ENCODE measurements around the gene HYCC1.
A peak's percentile ranks its signal among the peaks of the same experiment; 100 is the strongest.
"Not testable (repeated sequence)": the region's sequence is repeated elsewhere in the genome, so short reads cannot be mapped to it uniquely, and the experiment has no call there.

HYCC1 gene

GRCh38 chr7:23013715-23014649 lies at the start of gene HYCC1:
TSS of gene HYCC1 (minus strand) at chr7:23014130. CDS start at chr7:22991111, 23,019 bp downstream.
- no peaks in the 10 kb centered on the region for H3K27me3 ChIP-seq (ENCODE audit: insufficient read depth, insufficient read length)
- peak within 1 kb of the TSS; percentile 88 for H3K4me3 ChIP-seq (ENCODE audit: insufficient read length, low read depth)
- peak; percentile 100 for DNase-seq (ENCODE audit: low read depth, low spot score)
- no peaks in the 10 kb centered on the region for H3K36me3 ChIP-seq (ENCODE audit: insufficient read depth, insufficient read length, low read length)
- TF ChIP-seq SUZ12 (IDR thresholded peaks at IDR 0.05; ENCODE audit: extremely low read depth, insufficient read depth, insufficient read length), result no peak
- TF ChIP-seq ZNF274 (IDR thresholded peaks at IDR 0.05; ENCODE audit: low read depth, low read length), result no peak
- no peak for TF ChIP-seq YY1 (IDR thresholded peaks at IDR 0.05; ENCODE audit: insufficient read depth, insufficient read length)
- H3K4me1 ChIP-seq (ENCODE audit: insufficient read depth, insufficient read length), result no peaks in the 10 kb centered on the region
- no peaks in the 10 kb centered on the region for H3K9me3 ChIP-seq (ENCODE audit: insufficient read depth, low read length)
- H3K9ac ChIP-seq (ENCODE audit: insufficient read length, low read depth), result peak within 1 kb of the TSS; percentile 87

- no peaks in the 10 kb centered on the region for H3K9me3 ChIP-seq (ENCODE audit: insufficient read depth, low read length)
- no peak overlapping the region for H3K9ac ChIP-seq (ENCODE audit: insufficient read length, low read depth)
- TF ChIP-seq ZNF274 (IDR thresholded peaks at IDR 0.05; ENCODE audit: low read depth, low read length) (no peak), SUZ12 (IDR thresholded peaks at IDR 0.05; ENCODE audit: extremely low read depth, insufficient read depth, insufficient read length) (no peak), YY1 (IDR thresholded peaks at IDR 0.05; ENCODE audit: insufficient read depth, insufficient read length) (no peak)
- no peak overlapping the region for H3K4me3 ChIP-seq (ENCODE audit: insufficient read length, low read depth)
- no peak for DNase-seq (ENCODE audit: low read depth, low spot score)
- no peaks in the 10 kb centered on the region for H3K27me3 ChIP-seq (ENCODE audit: insufficient read depth, insufficient read length)
- H3K4me1 ChIP-seq (ENCODE audit: insufficient read depth, insufficient read length), result no peaks in the 10 kb centered on the region
- no peaks in the 10 kb centered on the region for H3K36me3 ChIP-seq (ENCODE audit: insufficient read depth, insufficient read length, low read length)
These were observed 48.5 kb upstream of the HYCC1 start for GRCh38 chr7:23062452-23062851.

- H3K27me3 ChIP-seq (ENCODE audit: insufficient read depth, insufficient read length), result no peaks in the 10 kb centered on the region
- no peak overlapping the region for H3K4me3 ChIP-seq (ENCODE audit: insufficient read length, low read depth)
- H3K36me3 ChIP-seq (ENCODE audit: insufficient read depth, insufficient read length, low read length), result no peaks in the 10 kb centered on the region
- no peak for DNase-seq (ENCODE audit: low read depth, low spot score)
- H3K9ac ChIP-seq (ENCODE audit: insufficient read length, low read depth), result no peak overlapping the region
- H3K4me1 ChIP-seq (ENCODE audit: insufficient read depth, insufficient read length), result no peaks in the 10 kb centered on the region
- H3K9me3 ChIP-seq (ENCODE audit: insufficient read depth, low read length), result no peaks in the 10 kb centered on the region
- TF ChIP-seq YY1 (IDR thresholded peaks at IDR 0.05; ENCODE audit: insufficient read depth, insufficient read length) (no peak), ZNF274 (IDR thresholded peaks at IDR 0.05; ENCODE audit: low read depth, low read length) (no peak), SUZ12 (IDR thresholded peaks at IDR 0.05; ENCODE audit: extremely low read depth, insufficient read depth, insufficient read length) (no peak)
These were observed 47.4 kb upstream of the HYCC1 start for GRCh38 chr7:23061327-23061726.

- Histone ChIP-seq H3K9ac (ENCODE audit: insufficient read length, low read depth) (no peak overlapping the region), H3K9me3 (ENCODE audit: insufficient read depth, low read length) (no peaks in the 10 kb centered on the region), H3K4me1 (ENCODE audit: insufficient read depth, insufficient read length) (no peaks in the 10 kb centered on the region), H3K36me3 (ENCODE audit: insufficient read depth, insufficient read length, low read length) (no peaks in the 10 kb centered on the region), H3K4me3 (ENCODE audit: insufficient read length, low read depth) (no peak overlapping the region), H3K27me3 (ENCODE audit: insufficient read depth, insufficient read length) (no peaks in the 10 kb centered on the region)
- no peak for DNase-seq (ENCODE audit: low read depth, low spot score)
- TF ChIP-seq ZNF274 (IDR thresholded peaks at IDR 0.05; ENCODE audit: low read depth, low read length) (no peak), SUZ12 (IDR thresholded peaks at IDR 0.05; ENCODE audit: extremely low read depth, insufficient read depth, insufficient read length) (no peak), YY1 (IDR thresholded peaks at IDR 0.05; ENCODE audit: insufficient read depth, insufficient read length) (no peak)
These were observed 44.6 kb upstream of the HYCC1 start for GRCh38 chr7:23058408-23059096.

GRCh38 chr7:23055582-23056178 lies 41.8 kb upstream of the HYCC1 start:
- no peaks in the 10 kb centered on the region for H3K36me3 ChIP-seq (ENCODE audit: insufficient read depth, insufficient read length, low read length)
- TF ChIP-seq ZNF274 (IDR thresholded peaks at IDR 0.05; ENCODE audit: low read depth, low read length), result no peak
- no peak for TF ChIP-seq YY1 (IDR thresholded peaks at IDR 0.05; ENCODE audit: insufficient read depth, insufficient read length)
- TF ChIP-seq SUZ12 (IDR thresholded peaks at IDR 0.05; ENCODE audit: extremely low read depth, insufficient read depth, insufficient read length), result no peak
- no peaks in the 10 kb centered on the region for H3K4me1 ChIP-seq (ENCODE audit: insufficient read depth, insufficient read length)
- H3K9ac ChIP-seq (ENCODE audit: insufficient read length, low read depth), result no peak overlapping the region
- DNase-seq (ENCODE audit: low read depth, low spot score), result peak; percentile 67
- no peak overlapping the region for H3K4me3 ChIP-seq (ENCODE audit: insufficient read length, low read depth)
- no peaks in the 10 kb centered on the region for H3K27me3 ChIP-seq (ENCODE audit: insufficient read depth, insufficient read length)
- H3K9me3 ChIP-seq (ENCODE audit: insufficient read depth, low read length), result no peaks in the 10 kb centered on the region

- not testable (repeated sequence) for H3K9ac ChIP-seq (ENCODE audit: insufficient read length, low read depth); DNase-seq (ENCODE audit: low read depth, low spot score); H3K4me3 ChIP-seq (ENCODE audit: insufficient read length, low read depth)
These were observed 37.2 kb upstream of the HYCC1 start for GRCh38 chr7:23051124-23051485.

GRCh38 chr7:23046336-23046735 lies 32.4 kb upstream of the HYCC1 start:
- not testable (repeated sequence) for H3K36me3 ChIP-seq (ENCODE audit: insufficient read depth, insufficient read length, low read length); DNase-seq (ENCODE audit: low read depth, low spot score); H3K9ac ChIP-seq (ENCODE audit: insufficient read length, low read depth); H3K4me1 ChIP-seq (ENCODE audit: insufficient read depth, insufficient read length); H3K4me3 ChIP-seq (ENCODE audit: insufficient read length, low read depth); H3K27me3 ChIP-seq (ENCODE audit: insufficient read depth, insufficient read length)
- peaks cover 22% of the 10 kb centered on the region; the same call in 1 of the 2 replicates for H3K9me3 ChIP-seq (ENCODE audit: insufficient read depth, low read length)

More at GRCh38 chr7:23051124-23051485, 37.2 kb upstream of the HYCC1 start:
- not testable (repeated sequence) for H3K27me3 ChIP-seq (ENCODE audit: insufficient read depth, insufficient read length); H3K4me1 ChIP-seq (ENCODE audit: insufficient read depth, insufficient read length); H3K36me3 ChIP-seq (ENCODE audit: insufficient read depth, insufficient read length, low read length)
- H3K9me3 ChIP-seq (ENCODE audit: insufficient read depth, low read length), result peaks cover 17% of the 10 kb centered on the region; the same call in 1 of the 2 replicates

- H3K4me3 ChIP-seq (ENCODE audit: insufficient read length, low read depth); H3K27me3 ChIP-seq (ENCODE audit: insufficient read depth, insufficient read length); H3K36me3 ChIP-seq (ENCODE audit: insufficient read depth, insufficient read length, low read length); H3K4me1 ChIP-seq (ENCODE audit: insufficient read depth, insufficient read length); H3K9ac ChIP-seq (ENCODE audit: insufficient read length, low read depth); DNase-seq (ENCODE audit: low read depth, low spot score): not testable (repeated sequence)
- H3K9me3 ChIP-seq (ENCODE audit: insufficient read depth, low read length), result peaks cover 22% of the 10 kb centered on the region; the same call in 1 of the 2 replicates
These were observed 31.2 kb upstream of the HYCC1 start for GRCh38 chr7:23045086-23045485.
